Stimulated activated CD4-positive, alpha-beta T cell treated with anti-CD3 and anti-CD28 coated beads, Interleukin-1b, Interleukin-23, amount 100 ng/mL, for 48 hours (primary cell): ENCODE data around the gene S100A2.
A peak's percentile ranks its signal among the peaks of the same experiment; 100 is the strongest.

Experiments
- DNase-seq: peaks from one replicate; pipeline ENCODE4 v3.0.0-alpha.2; 2020

The S100A2 gene

DNA sequence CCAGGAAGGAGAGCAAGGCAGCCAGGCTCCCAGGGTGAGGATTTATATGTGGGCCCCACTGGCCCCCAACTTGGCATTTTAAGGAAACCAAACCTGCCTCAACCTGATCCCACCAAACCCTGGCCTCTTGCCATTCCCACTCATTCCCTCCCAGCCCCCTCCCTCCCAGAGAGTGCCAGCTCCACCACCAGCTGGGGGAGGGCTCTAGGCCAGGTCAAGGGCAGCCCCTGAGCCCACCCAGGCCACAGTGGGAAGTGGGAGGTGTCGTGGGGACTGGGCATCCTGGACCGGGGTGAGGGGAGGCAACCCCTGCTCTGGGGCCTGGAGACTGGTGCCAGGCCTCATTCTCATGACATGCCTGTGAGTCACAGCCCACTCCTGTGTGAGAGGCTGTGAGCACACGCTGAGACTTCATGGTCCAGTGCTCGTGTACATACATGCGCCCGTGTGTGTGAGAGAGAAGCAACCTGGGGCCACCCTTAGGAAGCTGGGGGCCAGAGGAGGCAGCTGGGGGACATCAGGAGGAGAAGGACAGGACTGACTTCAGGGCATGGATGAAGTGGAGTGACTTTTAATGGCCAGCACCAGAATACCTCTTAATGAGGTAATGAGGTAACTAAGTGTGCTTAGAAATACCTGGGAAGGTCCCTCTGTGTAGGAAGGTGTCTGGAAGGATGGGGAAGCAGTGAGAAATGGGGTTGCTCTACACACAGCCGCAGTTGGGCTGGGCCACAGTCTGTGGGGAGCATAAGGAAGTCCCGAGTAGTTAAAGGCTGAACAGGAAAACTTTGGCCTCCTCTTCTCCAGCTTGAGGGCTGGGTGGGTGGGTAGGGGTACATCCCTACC lies at the start of gene S100A2:
S100A2 (minus strand) TSS at position 316 of the 846 bp plus-strand sequence. CDS start 1,967 bp downstream, outside the sequence.
- peak; percentile 77 for DNase-seq

GRCh38 chr1:153615406-153615805 lies 49.8 kb upstream of the S100A2 start:
- DNase-seq = no peak

DNA sequence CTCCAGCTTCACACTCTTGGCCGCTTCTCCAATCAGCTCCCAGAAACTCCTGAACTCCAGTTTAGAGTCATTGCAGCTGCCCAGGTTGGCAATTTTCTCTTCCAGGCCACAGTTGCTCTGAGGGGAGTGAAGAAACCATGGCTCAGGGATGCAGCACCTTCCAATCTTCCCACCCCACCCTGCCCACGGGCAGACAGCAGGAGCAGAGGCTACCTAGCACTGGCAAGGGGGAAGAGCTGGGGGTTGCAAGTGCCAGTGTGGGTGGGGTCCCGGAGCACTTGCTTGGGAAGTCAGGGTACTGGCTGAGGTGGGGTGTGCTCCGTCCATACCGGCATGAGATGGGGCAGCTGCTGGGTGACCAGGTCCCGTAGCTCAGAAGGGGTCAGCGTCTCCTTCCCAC lies 49.3 kb upstream of the S100A2 start:
- no peak for DNase-seq

DNA sequence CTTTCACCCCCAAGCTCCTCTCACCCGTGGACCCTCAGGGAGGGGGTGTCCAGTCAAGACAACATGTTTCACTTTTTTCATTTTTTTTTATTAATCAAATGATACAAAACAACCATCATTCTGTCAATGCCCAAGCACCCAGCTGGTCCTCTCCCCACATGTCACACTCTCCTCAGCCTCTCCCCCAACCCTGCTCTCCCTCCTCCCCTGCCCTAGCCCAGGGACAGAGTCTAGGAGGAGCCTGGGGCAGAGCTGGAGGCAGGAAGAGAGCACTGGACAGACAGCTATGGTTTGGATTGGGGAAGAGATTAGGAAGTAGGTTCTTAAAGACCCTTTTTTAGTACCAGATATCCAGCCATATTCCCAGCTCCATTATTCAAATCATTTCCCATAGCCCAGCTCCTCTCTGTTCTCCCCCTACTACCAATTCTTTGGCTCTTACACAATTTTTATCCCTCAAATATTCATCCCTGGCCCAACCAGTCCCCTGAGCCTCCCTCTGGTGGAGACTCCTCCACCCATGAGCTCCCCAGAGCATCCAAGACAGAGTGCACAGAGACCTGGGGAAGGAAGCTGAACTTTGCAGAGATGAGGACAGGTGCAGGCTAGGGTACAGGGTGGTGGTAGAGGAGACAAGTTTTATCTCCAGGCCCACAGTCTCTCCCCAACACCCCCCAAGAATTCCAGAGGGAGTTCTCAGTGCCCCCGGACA lies 48.7 kb upstream of the S100A2 start:
- no peak for DNase-seq

GRCh38 chr1:153613406-153613805 lies 47.8 kb upstream of the S100A2 start:
- no peak for DNase-seq

- no peak for DNase-seq
Observed at GRCh38 chr1:153612755-153613331, 47.2 kb upstream of the S100A2 start, which contains the start of gene S100A16. Gene S100A16 (minus strand): TSS chr1:153613137. CDS start chr1:153608151, 4,986 bp downstream.

DNA sequence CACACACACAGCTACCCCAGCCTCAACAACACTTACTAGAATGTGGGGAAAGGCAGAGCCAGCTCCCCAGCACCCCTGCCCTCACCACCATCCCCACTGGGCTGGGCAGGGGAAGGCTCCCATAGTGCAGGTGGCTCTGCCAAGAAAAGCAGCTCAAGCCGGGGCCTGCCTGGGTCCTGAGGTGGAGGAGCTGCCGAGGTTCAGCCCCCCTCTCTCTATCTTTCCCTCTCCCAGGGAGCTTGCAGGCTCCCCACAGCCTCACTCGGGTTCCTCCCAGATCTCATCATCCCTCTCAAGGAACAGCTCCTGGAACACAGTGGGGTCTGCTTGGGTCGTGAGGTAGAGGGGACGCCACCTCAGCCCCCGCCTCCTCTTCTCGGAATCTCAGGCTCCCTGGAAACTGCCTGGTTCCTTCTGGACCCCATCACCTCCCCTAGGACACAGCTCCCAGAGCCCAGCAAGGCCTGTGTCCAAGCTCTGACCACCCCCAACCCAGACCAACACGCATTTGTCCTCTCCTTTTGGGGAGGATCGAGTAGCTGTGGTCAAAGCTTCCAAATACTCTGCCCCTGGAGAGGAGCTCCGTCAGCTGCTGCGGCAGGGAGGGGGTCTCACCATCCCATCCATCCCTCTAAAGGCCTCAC lies 46.6 kb upstream of the S100A2 start:
- DNase-seq = no peak

GRCh38 chr1:153611356-153611755 lies 45.7 kb upstream of the S100A2 start:
- DNase-seq = no peak

GRCh38 chr1:153610811-153611301 lies 45.2 kb upstream of the S100A2 start:
- no peak for DNase-seq

GRCh38 chr1:153610334-153610733 lies 44.7 kb upstream of the S100A2 start:
- no peak for DNase-seq

- DNase-seq = no peak
Observed at GRCh38 chr1:153609585-153609907, 43.9 kb upstream of the S100A2 start.

GRCh38 chr1:153608742-153609584 lies 43.3 kb upstream of the S100A2 start:
- no peak for DNase-seq

DNA sequence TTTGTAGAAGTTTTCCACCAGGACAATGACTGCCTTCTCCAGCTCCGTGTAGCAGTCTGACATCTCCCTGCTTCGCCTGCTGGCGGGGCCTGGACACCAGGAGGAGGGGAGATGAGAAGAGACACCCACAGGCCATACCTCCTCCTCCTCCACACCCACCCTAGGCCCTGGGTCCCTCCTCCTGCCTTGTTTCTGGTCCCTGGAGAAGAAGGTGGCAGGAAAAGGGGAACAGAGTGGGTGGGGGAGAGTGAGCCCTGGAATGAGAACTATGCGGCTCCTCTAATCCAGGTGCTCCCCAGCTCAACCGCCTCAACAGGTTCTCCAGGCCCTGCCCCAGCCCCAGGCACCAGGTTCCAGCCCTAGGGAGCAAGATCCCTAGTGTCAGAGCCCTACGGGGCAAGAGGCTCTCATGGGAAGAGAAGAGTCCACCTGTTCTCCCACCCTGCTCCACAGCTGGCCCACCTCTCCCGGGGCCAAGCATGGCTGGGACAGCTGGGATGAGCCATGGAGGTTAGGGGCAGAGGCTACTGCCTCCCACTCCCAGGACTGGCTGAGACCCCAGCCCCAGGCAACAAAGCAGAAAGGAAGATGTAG lies 42.5 kb upstream of the S100A2 start:
- no peak for DNase-seq

GRCh38 chr1:153607381-153607780 lies 41.7 kb upstream of the S100A2 start:
- DNase-seq = no peak

DNA sequence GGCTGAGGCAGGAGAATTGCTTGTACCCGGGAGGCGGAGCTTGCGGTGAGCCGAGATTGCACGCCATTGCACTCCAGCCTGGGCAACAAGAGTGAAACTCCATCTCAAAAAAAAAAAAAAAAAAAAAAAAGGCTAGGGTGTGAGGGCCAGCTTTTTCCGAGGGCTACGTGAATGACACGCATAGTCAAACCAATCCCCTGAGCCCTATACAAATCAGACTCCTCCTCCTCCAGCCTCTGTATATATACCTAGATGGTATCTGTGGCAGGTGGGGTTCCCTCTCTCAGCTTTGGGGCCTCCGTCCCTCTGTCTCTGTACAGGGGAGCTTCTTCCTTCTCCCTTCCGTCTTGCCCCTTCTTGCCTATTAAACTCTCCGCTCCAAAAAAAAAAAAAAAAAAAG lies 40.5 kb upstream of the S100A2 start:
- no peak for DNase-seq

DNA sequence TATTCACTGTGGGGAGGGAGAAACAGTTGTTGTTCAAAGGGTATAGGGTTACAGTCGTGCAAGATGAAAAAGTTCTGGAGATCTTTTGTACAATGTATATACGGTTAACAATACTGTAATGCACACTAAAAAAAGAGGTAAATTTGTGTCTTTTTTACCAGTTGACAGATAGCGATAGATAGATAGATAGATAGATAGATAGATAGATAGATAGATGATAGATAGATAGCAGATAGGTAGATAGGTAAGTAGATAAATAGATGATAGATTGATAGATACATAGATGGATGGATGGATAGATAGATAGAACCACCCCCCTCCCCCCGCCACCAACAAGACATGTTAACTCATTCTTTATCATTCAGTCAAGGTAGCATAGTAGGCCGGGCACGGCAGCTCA lies 37.1 kb upstream of the S100A2 start:
- no peak for DNase-seq

- no peak for DNase-seq
Observed at GRCh38 chr1:153599847-153600246, 34.2 kb upstream of the S100A2 start.

GRCh38 chr1:153598309-153599172 lies 32.9 kb upstream of the S100A2 start:
- DNase-seq = peak; percentile 16

DNA sequence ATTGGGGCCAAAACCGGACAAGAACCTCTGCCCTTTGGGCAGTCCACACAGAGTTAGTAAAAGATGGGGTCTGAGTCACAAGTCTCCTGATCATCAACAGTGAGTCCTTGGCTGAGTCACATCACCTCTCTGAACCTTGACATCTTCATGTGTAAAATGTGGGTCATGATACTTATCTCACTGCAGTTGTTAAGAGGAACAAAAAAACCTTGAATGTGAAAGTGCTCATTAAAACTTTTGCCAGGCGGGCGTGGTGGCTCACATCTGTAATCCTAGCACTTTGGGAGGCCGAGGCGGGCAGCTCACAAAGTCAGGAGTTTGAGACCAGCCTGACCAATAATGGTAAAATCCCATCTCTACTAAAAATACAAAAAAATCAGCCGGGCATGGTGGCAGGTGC lies 31.6 kb upstream of the S100A2 start:
- DNase-seq = peak; percentile 40

GRCh38 chr1:153592748-153593147 lies 27.1 kb upstream of the S100A2 start:
- DNase-seq = no peak

GRCh38 chr1:153588482-153588881 lies 22.8 kb upstream of the S100A2 start:
- no peak for DNase-seq
